DOHH2 (cell line): ENCODE data around the gene PLTP.

Source experiments
- CTCF ChIP-seq: fragments of 200-600 bp; sonication (generic); IDR thresholded peaks from one replicate; pipeline ENCODE4 v1.5.1; 2014; ENCODE audit warnings: antibody characterized with exemption, mild to moderate bottlenecking, low read depth, low read length; ENCODE audit not compliant: poor library complexity, severe bottlenecking
- EZH2phosphoT487 ChIP-seq: fragments of 200-600 bp; sonication (generic); IDR thresholded peaks from 2 replicates; pipeline ENCODE4 v1.6.1; 2017; ENCODE audit warnings: borderline replicate concordance, mild to moderate bottlenecking, antibody characterized with exemption, low read length, moderate library complexity, mixed read lengths

- TF ChIP-seq CTCF (no peak), EZH2phosphoT487 (no peak)
Measured at GRCh38 chr20:45934586-45935415, 22.8 kb upstream of the PLTP start, which contains the start of gene PCIF1.
